Measurements from ENCODE around the gene CUX1. TPM values are rescaled to one million over a fixed set of nuclear protein-coding genes. Genes with fewer than 3 reads are reported as not detected.

CUX1 gene
- total and polyA plus RNA-seq, 2 of the 13 experiments (the other 11 are each of a cell fraction or from before 2014, with no cell fraction given), result 13.7 to 14.9 TPM

DNA sequence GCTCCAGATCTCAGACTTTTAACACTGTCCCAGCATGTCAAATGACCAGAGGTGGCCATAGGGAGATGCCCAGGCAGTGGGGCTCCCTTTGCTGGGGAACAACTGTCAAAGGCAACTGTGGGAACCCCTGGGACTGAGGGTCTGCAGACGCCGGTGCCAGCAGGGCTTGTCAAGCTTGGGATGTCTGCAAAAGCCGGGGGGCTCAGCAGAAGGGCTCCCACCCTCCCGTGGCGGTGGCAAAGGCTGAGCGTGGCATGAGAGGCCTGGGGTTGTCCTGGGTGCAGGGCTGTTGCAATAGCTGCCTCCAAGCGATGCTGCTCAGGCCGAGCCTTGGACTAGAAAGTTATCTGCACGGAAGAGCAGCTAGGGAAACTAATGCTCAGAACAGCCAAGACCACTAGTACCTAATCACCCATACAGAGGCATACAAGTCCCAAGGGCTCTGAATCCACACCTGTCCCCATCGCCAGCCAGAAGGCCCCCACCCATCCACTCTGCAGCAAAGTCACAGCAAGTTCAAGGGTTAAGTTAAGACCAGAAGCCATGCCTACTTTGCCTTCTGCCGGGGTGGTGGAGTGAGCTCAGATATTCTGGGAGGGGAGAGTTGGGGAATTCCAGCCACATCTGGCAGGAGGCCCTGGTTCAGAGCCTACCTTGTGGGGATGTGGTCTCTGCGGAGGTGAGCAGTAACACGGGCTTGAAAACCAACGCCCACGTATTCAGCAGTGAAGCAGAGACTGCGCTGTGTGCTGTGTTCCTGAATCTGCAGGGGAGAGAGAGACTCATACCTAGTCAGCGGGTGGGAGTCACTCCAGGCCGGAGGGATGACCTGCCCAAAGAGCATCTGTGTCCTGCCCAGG lies 473.9 kb downstream of the CUX1 start:
- TF ChIP-seq ATF1 (CRISPR knock-in tag; IDR thresholded peaks at IDR 0.05), result no peak
- no peak for TF ChIP-seq RORA (CRISPR knock-in tag; IDR thresholded peaks at IDR 0.05)
- TF ChIP-seq ZNF766 (CRISPR knock-in tag; IDR thresholded peaks at IDR 0.05; ENCODE audit: borderline replicate concordance), result no peak
- TF ChIP-seq ELF4 (CRISPR knock-in tag; IDR thresholded peaks at IDR 0.05; ENCODE audit: borderline replicate concordance), result no peak
- TF ChIP-seq CEBPB (IDR thresholded peaks at IDR 0.05; ENCODE audit: borderline replicate concordance, low read depth, low read length), result peak; percentile 31; the same call in 1 of the 2 replicates
- no peak for TF ChIP-seq KDM2A (CRISPR knock-in tag; IDR thresholded peaks at IDR 0.05; ENCODE audit: borderline replicate concordance, low read depth)

DNA sequence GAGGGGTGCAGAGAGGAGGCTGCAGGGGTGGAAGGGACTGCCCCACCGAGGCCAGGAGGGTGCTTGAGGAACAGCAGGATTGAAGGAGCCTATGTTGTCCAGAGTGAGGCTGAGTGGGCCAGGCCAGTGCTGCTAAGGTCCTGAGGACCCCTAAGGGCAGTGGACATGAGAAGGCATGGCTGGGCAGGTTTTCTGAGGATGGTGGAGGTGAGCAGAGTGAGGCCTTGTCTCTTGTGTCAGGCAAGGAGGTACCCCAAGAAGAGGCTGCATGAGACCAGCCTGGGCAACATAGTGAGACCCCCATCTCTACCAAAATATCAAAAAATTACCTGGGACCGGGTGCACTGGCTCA lies 474.5 kb downstream of the CUX1 start:
- no peaks in the 10 kb centered on the region for H3K36me3 ChIP-seq (replicated peaks in 1 of 2; ENCODE audit: control insufficient read depth in 1 of 2, insufficient read depth in 2 of 2, low read length in 2 of 2)
- DNase-seq (ENCODE audit: low spot score) (no peak), ATAC-seq (no peak), FAIRE-seq (no peak)
- no peak overlapping the region for H3K4me2 ChIP-seq (ENCODE audit: low read depth, low read length)
- no peak overlapping the region for H3K4me3 ChIP-seq (replicated peaks in 1 of 3; ENCODE audit: insufficient read depth in 1 of 3, low read depth in 2 of 3, low read length in 3 of 3)
- 57% methylated on average over 2 of the region's 2 CpGs for WGBS (ENCODE audit: low lambda C conversion rate)
- H3K4me1 ChIP-seq (ENCODE audit: insufficient read depth, low read length), result peaks cover 31% of the 10 kb centered on the region
- peaks cover 2 to 20% of the 10 kb centered on the region in 2 experiments; a peak in 3 of 5 replicates for H3K27me3 ChIP-seq (ENCODE audit: control insufficient read depth in 1 of 2, insufficient read depth in 2 of 2, low read length in 2 of 2)
- no peaks in the 10 kb centered on the region for H3K9me3 ChIP-seq (ENCODE audit: low read length)
- no peak overlapping the region for H3K27ac ChIP-seq (ENCODE audit: extremely low read length, insufficient read depth, low read length)
- H4K20me1 ChIP-seq (ENCODE audit: insufficient read depth, low read length), result peaks cover 10% of the 10 kb centered on the region; the same call in 1 of the 2 replicates
- H2AFZ ChIP-seq (ENCODE audit: low read length), result no peak overlapping the region
- in situ Hi-C loops (cut with HindIII; ENCODE audit: extremely low pct_ligation_motif_present, low pct_unique_long_range_greater_than_20kb) (no loop called here), intact Hi-C loops (cut with micrococcal nuclease; ENCODE audit: unreplicated experiment) (no loop called here)
- ChIA-PET CTCF (ENCODE audit: low intra/inter-chr PET ratio, low total read pairs) (no interaction called here), POLR2A (no interaction called here)
- BruUV-seq (replicated peaks), result no TSS peak
- no peaks in the 10 kb centered on the region for H3K79me2 ChIP-seq (ENCODE audit: insufficient read depth, low read length)
- no peak overlapping the region for H3K9ac ChIP-seq (ENCODE audit: insufficient read depth, low read depth, low read length)
- TF ChIP-seq ZKSCAN5 (CRISPR knock-in tag; IDR thresholded peaks at IDR 0.05), result no peak
- no peak for TF ChIP-seq LCORL (IDR thresholded peaks at IDR 0.05)
- no peak for TF ChIP-seq LCORL (CRISPR knock-in tag; IDR thresholded peaks at IDR 0.05)
- TF ChIP-seq, protein P1, sequence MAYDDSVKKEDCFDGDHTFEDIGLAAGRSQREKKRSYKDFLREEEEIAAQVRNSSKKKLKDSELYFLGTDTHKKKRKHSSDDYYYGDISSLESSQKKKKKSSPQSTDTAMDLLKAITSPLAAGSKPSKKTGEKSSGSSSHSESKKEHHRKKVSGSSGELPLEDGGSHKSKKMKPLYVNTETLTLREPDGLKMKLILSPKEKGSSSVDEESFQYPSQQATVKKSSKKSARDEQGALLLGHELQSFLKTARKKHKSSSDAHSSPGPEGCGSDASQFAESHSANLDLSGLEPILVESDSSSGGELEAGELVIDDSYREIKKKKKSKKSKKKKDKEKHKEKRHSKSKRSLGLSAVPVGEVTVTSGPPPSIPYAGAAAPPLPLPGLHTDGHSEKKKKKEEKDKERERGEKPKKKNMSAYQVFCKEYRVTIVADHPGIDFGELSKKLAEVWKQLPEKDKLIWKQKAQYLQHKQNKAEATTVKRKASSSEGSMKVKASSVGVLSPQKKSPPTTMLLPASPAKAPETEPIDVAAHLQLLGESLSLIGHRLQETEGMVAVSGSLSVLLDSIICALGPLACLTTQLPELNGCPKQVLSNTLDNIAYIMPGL (CRISPR knock-in tag; IDR thresholded peaks at IDR 0.05; ENCODE audit: borderline replicate concordance in 1 of 2, low read depth in 1 of 2), result no peak
- TF ChIP-seq, protein P2, sequence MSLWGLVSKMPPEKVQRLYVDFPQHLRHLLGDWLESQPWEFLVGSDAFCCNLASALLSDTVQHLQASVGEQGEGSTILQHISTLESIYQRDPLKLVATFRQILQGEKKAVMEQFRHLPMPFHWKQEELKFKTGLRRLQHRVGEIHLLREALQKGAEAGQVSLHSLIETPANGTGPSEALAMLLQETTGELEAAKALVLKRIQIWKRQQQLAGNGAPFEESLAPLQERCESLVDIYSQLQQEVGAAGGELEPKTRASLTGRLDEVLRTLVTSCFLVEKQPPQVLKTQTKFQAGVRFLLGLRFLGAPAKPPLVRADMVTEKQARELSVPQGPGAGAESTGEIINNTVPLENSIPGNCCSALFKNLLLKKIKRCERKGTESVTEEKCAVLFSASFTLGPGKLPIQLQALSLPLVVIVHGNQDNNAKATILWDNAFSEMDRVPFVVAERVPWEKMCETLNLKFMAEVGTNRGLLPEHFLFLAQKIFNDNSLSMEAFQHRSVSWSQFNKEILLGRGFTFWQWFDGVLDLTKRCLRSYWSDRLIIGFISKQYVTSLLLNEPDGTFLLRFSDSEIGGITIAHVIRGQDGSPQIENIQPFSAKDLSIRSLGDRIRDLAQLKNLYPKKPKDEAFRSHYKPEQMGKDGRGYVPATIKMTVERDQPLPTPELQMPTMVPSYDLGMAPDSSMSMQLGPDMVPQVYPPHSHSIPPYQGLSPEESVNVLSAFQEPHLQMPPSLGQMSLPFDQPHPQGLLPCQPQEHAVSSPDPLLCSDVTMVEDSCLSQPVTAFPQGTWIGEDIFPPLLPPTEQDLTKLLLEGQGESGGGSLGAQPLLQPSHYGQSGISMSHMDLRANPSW (CRISPR knock-in tag; IDR thresholded peaks at IDR 0.05; ENCODE audit: borderline replicate concordance), result no peak
- no peak for TF ChIP-seq KMT2B (CRISPR knock-in tag; IDR thresholded peaks at IDR 0.05)

More for the DNA sequence above, 473.9 kb downstream of the CUX1 start:
- H3K36me3 ChIP-seq (replicated peaks in 1 of 2; ENCODE audit: control insufficient read depth in 1 of 2, insufficient read depth in 2 of 2, low read length in 2 of 2), result no peaks in the 10 kb centered on the region
- H2AFZ ChIP-seq (ENCODE audit: low read length), result no peak overlapping the region
- in situ Hi-C loops (cut with HindIII; ENCODE audit: extremely low pct_ligation_motif_present, low pct_unique_long_range_greater_than_20kb), result no loop called here
- ATAC-seq (no peak), DNase-seq (ENCODE audit: low spot score) (no peak), FAIRE-seq (no peak)
- H3K4me3 ChIP-seq (replicated peaks in 1 of 3; ENCODE audit: insufficient read depth in 1 of 3, low read depth in 2 of 3, low read length in 3 of 3), result no peak overlapping the region
- H3K27ac ChIP-seq (ENCODE audit: extremely low read length, insufficient read depth, low read length), result no peak overlapping the region
- BruUV-seq (replicated peaks), result no TSS peak
- H3K4me2 ChIP-seq (ENCODE audit: low read depth, low read length), result no peak overlapping the region
- H3K9ac ChIP-seq (ENCODE audit: insufficient read depth, low read depth, low read length), result no peak overlapping the region
- WGBS (ENCODE audit: low lambda C conversion rate), result 23% methylated on average over 8 of the region's 18 CpGs
- peaks cover 10% of the 10 kb centered on the region; the same call in 1 of the 2 replicates for H4K20me1 ChIP-seq (ENCODE audit: insufficient read depth, low read length)
- POLR2A ChIA-PET, result no interaction called here
- CTCF ChIA-PET (ENCODE audit: low intra/inter-chr PET ratio, low total read pairs), result no interaction called here
- peaks cover 32% of the 10 kb centered on the region for H3K4me1 ChIP-seq (ENCODE audit: insufficient read depth, low read length)
- H3K27me3 ChIP-seq (ENCODE audit: control insufficient read depth in 1 of 2, insufficient read depth in 2 of 2, low read length in 2 of 2), result peaks cover 2 to 20% of the 10 kb centered on the region in 2 experiments; a peak in 3 of 5 replicates
- no peaks in the 10 kb centered on the region for H3K9me3 ChIP-seq (ENCODE audit: low read length)
- no peaks in the 10 kb centered on the region for H3K79me2 ChIP-seq (ENCODE audit: insufficient read depth, low read length)
- intact Hi-C loops (cut with micrococcal nuclease; ENCODE audit: unreplicated experiment), result no loop called here
